ENCODE data around the gene PTPRM. TPM values are rescaled to one million over a fixed set of nuclear protein-coding genes. Genes with fewer than 3 reads are reported as not detected.

The PTPRM gene
- total and polyA plus RNA-seq, 12 donors: 31.7 to 116 (median 61.2) TPM

DNA sequence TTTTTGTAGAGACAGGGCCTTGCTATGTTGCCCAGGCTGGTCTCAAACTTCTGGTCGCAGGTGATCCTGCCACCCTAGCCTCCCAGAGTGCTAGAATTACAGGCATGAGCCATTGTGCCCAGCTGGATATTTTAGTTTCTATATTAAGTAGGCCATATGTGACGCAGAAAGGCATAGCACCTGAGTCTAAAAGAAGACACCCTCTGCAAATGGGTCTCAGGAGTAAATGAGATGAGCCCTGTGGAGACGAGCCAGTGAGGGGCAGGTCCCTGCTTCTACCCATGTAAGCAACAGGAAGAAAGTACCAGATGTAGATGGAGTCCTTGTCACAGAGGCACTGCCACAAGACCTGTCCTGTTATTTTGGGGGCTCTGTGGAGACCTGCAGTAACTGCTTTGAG lies 322.4 kb downstream of the PTPRM start:
- Histone ChIP-seq H3K9me3 (replicated peaks in 1 of 3) (no peaks in the 10 kb centered on the region), H3K27me3 (no peaks in the 10 kb centered on the region), H3K4me3 (no peak overlapping the region), H3K27ac (no peak overlapping the region), H3K4me1 (replicated peaks in 1 of 2) (no peaks in the 10 kb centered on the region), H3K36me3 (replicated peaks in 1 of 2) (no peaks in the 10 kb centered on the region)
- WGBS, 4 donors: 92 to 100% (median 95%) methylated on average over 2 to 3 of the region's 3 CpGs
- intact Hi-C loops (cut with DNase I): no loop called here
- no peak for DNase-seq
- TF ChIP-seq, protein P1, sequence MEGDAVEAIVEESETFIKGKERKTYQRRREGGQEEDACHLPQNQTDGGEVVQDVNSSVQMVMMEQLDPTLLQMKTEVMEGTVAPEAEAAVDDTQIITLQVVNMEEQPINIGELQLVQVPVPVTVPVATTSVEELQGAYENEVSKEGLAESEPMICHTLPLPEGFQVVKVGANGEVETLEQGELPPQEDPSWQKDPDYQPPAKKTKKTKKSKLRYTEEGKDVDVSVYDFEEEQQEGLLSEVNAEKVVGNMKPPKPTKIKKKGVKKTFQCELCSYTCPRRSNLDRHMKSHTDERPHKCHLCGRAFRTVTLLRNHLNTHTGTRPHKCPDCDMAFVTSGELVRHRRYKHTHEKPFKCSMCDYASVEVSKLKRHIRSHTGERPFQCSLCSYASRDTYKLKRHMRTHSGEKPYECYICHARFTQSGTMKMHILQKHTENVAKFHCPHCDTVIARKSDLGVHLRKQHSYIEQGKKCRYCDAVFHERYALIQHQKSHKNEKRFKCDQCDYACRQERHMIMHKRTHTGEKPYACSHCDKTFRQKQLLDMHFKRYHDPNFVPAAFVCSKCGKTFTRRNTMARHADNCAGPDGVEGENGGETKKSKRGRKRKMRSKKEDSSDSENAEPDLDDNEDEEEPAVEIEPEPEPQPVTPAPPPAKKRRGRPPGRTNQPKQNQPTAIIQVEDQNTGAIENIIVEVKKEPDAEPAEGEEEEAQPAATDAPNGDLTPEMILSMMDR (IDR thresholded peaks at IDR 0.05): no peak
- TF ChIP-seq POLR2A (IDR thresholded peaks at IDR 0.05): no peak

DNA sequence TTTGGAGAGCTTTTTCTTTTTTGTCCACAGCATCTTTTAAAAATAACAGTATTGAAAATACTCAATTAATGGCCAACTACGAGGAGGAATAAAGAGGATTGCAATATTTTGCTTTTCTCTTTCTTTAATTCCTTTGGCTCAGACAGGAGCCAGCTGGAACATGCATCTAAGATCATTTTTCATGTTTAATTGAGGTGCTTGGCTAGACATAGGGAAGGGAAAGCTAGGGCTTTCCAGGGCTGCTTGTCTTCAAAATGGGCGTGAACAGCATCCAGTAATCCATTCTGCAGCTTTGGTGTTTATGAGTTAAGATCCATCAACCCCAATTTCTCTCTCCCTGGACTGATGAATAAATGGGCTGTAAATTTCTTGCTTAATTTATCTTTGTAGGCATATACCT lies 323.0 kb downstream of the PTPRM start:
- Histone ChIP-seq H3K27ac (no peak overlapping the region), H3K9me3 (replicated peaks in 1 of 3) (no peaks in the 10 kb centered on the region), H3K4me1 (replicated peaks in 1 of 2) (no peaks in the 10 kb centered on the region), H3K27me3 (no peaks in the 10 kb centered on the region), H3K4me3 (no peak overlapping the region), H3K36me3 (replicated peaks in 1 of 2) (no peaks in the 10 kb centered on the region)
- intact Hi-C loops (cut with DNase I): no loop called here
- no peak for DNase-seq
- TF ChIP-seq, protein P1 (IDR thresholded peaks at IDR 0.05): no peak
- TF ChIP-seq POLR2A (IDR thresholded peaks at IDR 0.05): no peak
- WGBS, 4 donors: 67 to 79% (median 78%) methylated on average over 2 of the region's 2 CpGs

DNA sequence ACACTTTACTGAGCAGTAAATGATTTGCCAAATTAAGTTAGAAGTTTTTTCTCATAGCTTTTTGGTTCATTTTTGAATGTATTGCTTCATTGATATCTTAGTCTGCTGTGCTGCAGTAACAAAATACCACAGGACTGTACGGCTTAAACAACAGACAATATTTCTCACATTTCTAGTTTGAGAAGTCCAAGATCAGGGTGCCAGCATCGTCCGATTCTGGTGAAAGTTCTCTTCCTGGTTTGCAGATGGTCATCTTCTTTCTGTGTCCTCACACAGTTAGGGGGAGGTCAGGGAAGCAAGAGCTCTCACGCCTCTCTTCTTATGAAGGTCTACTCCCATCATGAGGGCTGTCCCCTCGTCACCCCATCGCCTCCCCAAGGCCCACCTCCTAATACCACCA lies 325.4 kb downstream of the PTPRM start:
- no peaks in the 10 kb centered on the region for H3K9me3 ChIP-seq (replicated peaks in 1 of 3)
- DNase-seq: no peak
- no peak overlapping the region for H3K4me3 ChIP-seq
- H3K27ac ChIP-seq: no peak overlapping the region
- H3K36me3 ChIP-seq (replicated peaks in 1 of 2): no peaks in the 10 kb centered on the region
- no peaks in the 10 kb centered on the region for H3K27me3 ChIP-seq
- no peak for TF ChIP-seq POLR2A (IDR thresholded peaks at IDR 0.05)
- TF ChIP-seq, protein P1 (IDR thresholded peaks at IDR 0.05): no peak
- WGBS, 4 donors: 91 to 96% (median 93%) methylated on average over 6 of the region's 6 CpGs
- intact Hi-C loops (cut with DNase I): no loop called here
- no peaks in the 10 kb centered on the region for H3K4me1 ChIP-seq (replicated peaks in 1 of 2)

DNA sequence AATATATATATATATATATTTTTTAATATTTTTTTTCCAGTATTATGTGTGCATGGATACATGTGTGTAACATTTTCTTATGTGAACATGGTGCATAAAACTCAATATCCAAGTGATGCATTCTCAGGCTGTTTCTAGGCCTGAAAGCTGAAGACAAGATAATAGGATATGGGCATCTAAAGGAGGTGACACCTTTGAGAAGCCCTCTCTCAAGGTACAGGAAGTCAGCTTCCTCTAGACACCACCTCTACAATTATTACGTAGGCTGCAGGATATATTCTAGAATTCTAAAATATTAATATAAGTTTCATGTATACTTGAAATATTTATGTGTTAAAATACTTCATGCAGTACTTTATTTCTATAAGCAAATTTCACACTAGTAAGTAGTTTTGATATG lies 327.5 kb downstream of the PTPRM start:
- WGBS, 4 donors: 91 to 100% (median 97%) methylated on average over 1 of the region's 1 CpG
- TF ChIP-seq, protein P1 (IDR thresholded peaks at IDR 0.05): no peak
- no peak for TF ChIP-seq POLR2A (IDR thresholded peaks at IDR 0.05)
- H3K27ac ChIP-seq: no peak overlapping the region

More for the DNA sequence above, 327.5 kb downstream of the PTPRM start:
- intact Hi-C loops (cut with DNase I): no loop called here
- H3K36me3 ChIP-seq (replicated peaks in 1 of 2): no peaks in the 10 kb centered on the region
- H3K9me3 ChIP-seq (replicated peaks in 1 of 3): no peaks in the 10 kb centered on the region
- H3K27me3 ChIP-seq: no peaks in the 10 kb centered on the region
- H3K4me3 ChIP-seq: no peak overlapping the region
- no peak for DNase-seq
- H3K4me1 ChIP-seq (replicated peaks in 1 of 2): no peaks in the 10 kb centered on the region
